ENCODE measurements around the gene SEC16A. TPM values are rescaled to one million over a fixed set of nuclear protein-coding genes. Genes with fewer than 3 reads are reported as not detected.

SEC16A gene
- total RNA-seq, 1 donor from 2014 or later, result 23.4 TPM

- intact Hi-C loops (cut with micrococcal nuclease), result no loop called here
- Histone ChIP-seq H3K9me3 (replicated peaks) (no peaks in the 10 kb centered on the region), H3K4me3 (no peak overlapping the region), H3K4me1 (no peaks in the 10 kb centered on the region), H3K36me3 (peaks cover 100% of the 10 kb centered on the region), H3K27me3 (ENCODE audit: low read depth) (no peaks in the 10 kb centered on the region), H3K27ac (replicated peaks) (no peak overlapping the region)
- DNase-seq, result no peak
- TF ChIP-seq CTCF (IDR thresholded peaks at IDR 0.05; ENCODE audit: borderline replicate concordance), result no peak
Measured at GRCh38 chr9:136460772-136461325, 22.0 kb downstream of the SEC16A start.

GRCh38 chr9:136459425-136459824, 23.4 kb downstream of the SEC16A start:
- H3K36me3 ChIP-seq, result peaks cover 100% of the 10 kb centered on the region
- intact Hi-C loops (cut with micrococcal nuclease), result no loop called here
- no peak for DNase-seq

GRCh38 chr9:136457326-136457725, 25.5 kb downstream of the SEC16A start:
- Histone ChIP-seq H3K27me3 (ENCODE audit: low read depth) (no peaks in the 10 kb centered on the region), H3K9me3 (replicated peaks) (no peaks in the 10 kb centered on the region), H3K27ac (replicated peaks) (no peak overlapping the region), H3K36me3 (peaks cover 100% of the 10 kb centered on the region), H3K4me1 (no peaks in the 10 kb centered on the region), H3K4me3 (no peak overlapping the region)
- no peak for TF ChIP-seq CTCF (IDR thresholded peaks at IDR 0.05; ENCODE audit: borderline replicate concordance)
- no peak for DNase-seq
- intact Hi-C loops (cut with micrococcal nuclease), result no loop called here

More at GRCh38 chr9:136459425-136459824, 23.4 kb downstream of the SEC16A start:
- Histone ChIP-seq H3K27ac (replicated peaks) (no peak overlapping the region), H3K4me1 (no peaks in the 10 kb centered on the region), H3K27me3 (ENCODE audit: low read depth) (no peaks in the 10 kb centered on the region), H3K4me3 (no peak overlapping the region), H3K9me3 (replicated peaks) (no peaks in the 10 kb centered on the region)
- TF ChIP-seq CTCF (IDR thresholded peaks at IDR 0.05; ENCODE audit: borderline replicate concordance), result no peak

- H3K9me3 ChIP-seq (replicated peaks), result no peaks in the 10 kb centered on the region
- no peak overlapping the region for H3K27ac ChIP-seq (replicated peaks)
- H3K4me3 ChIP-seq, result no peak overlapping the region
- H3K36me3 ChIP-seq, result peaks cover 98% of the 10 kb centered on the region
- intact Hi-C loops (cut with micrococcal nuclease), result no loop called here
- no peaks in the 10 kb centered on the region for H3K4me1 ChIP-seq
- DNase-seq, result no peak
- TF ChIP-seq CTCF (IDR thresholded peaks at IDR 0.05; ENCODE audit: borderline replicate concordance), result no peak
- no peaks in the 10 kb centered on the region for H3K27me3 ChIP-seq (ENCODE audit: low read depth)
Measured at GRCh38 chr9:136456258-136456657, 26.6 kb downstream of the SEC16A start.

- DNase-seq, result no peak
- H3K36me3 ChIP-seq, result peaks cover 98% of the 10 kb centered on the region
Measured at GRCh38 chr9:136455043-136456002, 27.5 kb downstream of the SEC16A start.

More at GRCh38 chr9:136455043-136456002, 27.5 kb downstream of the SEC16A start:
- no peaks in the 10 kb centered on the region for H3K27me3 ChIP-seq (ENCODE audit: low read depth)
- no peak overlapping the region for H3K27ac ChIP-seq (replicated peaks)
- no peaks in the 10 kb centered on the region for H3K4me1 ChIP-seq
- H3K9me3 ChIP-seq (replicated peaks), result no peaks in the 10 kb centered on the region
- intact Hi-C loops (cut with micrococcal nuclease), result no loop called here
- TF ChIP-seq CTCF (IDR thresholded peaks at IDR 0.05; ENCODE audit: borderline replicate concordance), result no peak
- H3K4me3 ChIP-seq, result no peak overlapping the region

Data from left ventricle myocardium inferior (tissue), 1 donor.